HG02678 (cell line): Measurements from ENCODE around the gene CUEDC2.

Experiments
- ATAC-seq: cut with Tn5 transposase; IDR thresholded peaks from one replicate; pipeline ENCODE4 v1.9.1; 2021; ENCODE audit warnings: mild to moderate bottlenecking, moderate library complexity; ENCODE audit not compliant: unreplicated experiment

CUEDC2 gene

DNA sequence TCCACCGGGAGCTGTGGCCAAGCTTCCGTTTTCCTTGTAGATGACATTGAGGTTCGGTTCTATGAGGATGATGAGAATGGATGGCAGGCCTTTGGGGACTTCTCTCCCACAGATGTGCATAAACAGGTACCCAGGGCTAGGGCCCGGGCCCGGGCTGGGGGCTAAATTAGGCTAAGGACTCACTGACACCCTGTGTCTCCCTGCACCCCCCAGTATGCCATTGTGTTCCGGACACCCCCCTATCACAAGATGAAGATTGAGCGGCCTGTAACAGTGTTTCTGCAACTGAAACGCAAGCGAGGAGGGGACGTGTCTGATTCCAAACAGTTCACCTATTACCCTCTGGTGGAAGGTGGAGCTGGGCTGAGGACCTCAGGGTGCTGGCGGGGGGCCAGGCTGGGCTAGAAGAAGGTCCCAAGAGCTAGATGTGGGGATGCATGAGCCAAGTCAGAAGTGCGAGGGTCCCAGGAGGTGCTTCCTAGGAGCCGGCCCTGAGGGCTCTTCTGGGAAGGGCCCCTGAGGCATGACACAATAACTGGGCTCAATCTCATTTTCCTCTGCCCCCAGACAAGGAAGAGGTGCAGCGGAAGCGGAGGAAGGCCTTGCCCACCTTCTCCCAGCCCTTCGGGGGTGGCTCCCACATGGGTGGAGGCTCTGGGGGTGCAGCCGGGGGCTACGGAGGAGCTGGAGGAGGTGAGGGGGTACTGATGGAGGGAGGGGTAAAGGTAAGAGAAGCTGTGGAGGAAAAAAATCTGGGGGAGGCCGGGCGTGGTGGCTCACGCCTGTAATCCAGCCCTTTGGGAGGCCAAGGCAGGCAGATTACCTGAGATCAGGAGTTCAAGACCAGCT, 34.0 kb downstream of the CUEDC2 start:
- ATAC-seq = no peak

DNA sequence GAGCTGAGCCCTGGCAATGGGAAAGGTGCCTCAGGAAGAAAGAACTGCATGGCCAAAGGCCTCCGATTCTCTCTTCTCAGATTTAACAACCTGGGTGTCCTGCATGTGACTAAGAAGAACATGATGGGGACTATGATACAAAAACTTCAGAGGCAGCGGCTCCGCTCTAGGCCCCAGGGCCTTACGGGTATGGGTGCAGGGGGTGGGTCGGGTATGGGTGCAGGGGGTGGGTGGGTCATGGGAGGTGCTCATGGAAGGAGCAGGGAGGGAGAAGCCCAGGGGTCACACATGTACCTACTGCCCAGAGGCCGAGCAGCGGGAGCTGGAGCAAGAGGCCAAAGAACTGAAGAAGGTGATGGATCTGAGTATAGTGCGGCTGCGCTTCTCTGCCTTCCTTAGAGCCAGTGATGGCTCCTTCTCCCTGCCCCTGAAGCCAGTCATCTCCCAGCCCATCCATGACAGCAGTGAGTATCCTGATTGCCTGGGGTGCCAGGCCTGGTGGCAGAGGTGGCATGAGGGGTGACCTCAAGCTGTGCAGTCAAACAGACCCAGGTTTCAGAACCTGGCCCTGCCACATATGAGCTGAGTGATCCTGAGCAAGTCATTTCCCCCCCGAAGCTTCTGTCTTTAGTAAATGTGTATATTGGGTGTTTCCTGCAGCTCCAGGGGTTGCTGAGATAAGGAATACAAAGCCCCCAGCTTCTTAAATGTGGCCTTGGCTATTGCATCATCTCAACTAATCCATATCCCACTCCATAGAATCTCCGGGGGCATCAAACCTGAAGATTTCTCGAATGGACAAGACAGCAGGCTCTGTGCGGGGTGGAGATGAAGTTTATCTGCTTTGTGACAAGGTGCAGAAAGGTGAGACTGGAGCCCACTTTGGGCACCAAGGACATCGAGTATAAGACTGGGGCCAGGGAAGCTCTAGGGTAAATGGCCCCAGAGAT, 34.9 kb downstream of the CUEDC2 start:
- ATAC-seq = no peak

DNA sequence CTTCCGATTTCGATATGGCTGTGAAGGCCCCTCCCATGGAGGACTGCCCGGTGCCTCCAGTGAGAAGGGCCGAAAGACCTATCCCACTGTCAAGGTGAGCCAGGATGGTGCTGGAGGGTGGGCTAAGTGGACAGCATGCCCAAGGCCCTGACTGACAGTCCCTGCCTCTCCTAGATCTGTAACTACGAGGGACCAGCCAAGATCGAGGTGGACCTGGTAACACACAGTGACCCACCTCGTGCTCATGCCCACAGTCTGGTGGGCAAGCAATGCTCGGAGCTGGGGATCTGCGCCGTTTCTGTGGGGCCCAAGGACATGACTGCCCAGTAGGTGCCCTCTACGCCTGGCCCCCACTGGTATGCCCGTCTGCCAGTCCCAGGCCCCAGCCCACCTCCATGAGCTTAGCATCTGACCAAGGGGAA, 35.6 kb downstream of the CUEDC2 start:
- no peak for ATAC-seq

DNA sequence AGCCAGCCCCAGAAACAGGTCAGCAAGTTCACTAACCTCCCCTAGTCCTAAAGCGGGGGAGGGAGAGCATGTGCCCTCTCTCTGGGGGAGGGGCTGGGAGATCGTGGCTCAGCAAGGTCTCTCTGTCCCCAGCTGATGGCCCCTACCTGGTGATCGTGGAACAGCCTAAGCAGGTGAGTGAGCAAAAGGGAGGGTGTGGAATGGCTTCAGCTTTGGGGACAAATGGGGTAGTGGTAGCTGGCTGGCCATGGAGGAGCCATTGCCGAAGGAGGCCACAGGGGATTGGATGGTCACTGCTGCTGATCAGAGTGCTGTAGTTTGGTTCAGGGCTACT, 36.1 kb downstream of the CUEDC2 start:
- ATAC-seq = no peak

DNA sequence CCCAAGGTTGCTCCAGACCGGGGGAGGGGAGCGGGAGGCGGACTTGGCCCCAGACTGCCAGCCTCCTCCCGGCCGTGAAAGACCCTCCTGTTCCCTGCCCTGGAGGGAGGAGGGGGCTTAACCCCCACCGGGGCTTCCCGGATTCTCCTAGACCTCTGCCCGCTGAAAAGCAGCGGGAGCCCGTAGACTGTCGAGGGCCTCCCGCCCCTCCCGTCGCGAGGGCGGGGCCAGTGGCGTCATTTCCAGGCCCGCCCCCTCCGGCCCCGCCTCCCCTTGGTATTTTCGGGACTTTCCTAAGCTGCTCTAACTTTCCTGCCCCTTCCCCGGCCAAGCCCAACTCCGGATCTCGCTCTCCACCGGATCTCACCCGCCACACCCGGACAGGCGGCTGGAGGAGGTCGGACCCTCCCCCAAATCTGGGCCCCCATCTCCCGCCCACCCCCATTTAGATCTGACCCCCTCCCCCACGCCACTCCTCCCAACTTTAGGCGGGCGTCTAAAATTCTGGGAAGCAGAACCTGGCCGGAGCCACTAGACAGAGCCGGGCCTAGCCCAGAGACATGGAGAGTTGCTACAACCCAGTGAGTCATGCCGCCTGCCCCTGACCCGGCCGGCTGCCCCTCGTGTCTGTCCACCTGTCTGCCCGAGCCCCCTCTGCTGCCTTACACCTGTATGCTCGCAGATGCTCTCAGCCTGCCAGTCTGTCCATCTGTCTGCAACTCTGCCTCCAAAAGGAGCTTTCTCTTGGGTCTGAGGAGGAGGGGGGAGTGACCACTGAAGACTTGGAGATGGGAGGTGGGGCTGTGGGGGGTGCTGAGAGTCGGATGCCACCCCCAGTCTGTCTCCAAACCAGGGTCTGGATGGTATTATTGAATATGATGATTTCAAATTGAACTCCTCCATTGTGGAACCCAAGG, 36.7 kb downstream of the CUEDC2 start, which contains the start of gene NFKB2:
Gene NFKB2 (plus strand): TSS at position 306 of the 917 bp plus-strand sequence. CDS start 255 bp downstream, at position 561.
- ATAC-seq = peak; percentile 33

DNA sequence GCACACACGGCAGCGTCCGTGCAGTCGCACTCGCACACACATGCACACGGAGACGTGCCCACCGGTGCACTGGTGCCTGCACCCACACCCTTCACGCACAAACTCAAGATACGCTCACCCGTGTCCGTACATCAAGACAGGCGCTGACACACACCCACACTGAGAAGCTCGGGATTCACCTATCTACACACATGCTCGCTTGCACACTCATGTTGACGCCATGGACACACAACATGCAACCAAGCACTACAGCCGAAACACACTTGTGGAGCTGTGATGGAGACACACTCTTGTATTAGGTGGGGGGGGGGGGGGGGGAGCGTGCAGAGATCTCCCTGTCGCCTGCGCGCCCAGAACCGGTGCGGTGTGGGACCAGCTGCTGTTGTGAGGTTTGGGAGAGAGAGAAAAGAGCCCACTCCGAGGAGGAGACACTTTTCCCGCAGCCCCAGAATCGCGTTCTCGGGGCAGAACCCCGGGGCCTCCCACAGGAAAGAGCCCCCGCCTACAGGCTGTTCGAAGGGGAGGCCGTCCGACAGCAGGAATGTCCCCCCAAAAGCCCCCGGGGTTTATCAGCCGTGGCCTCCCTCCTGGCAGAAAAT, 37.5 kb downstream of the CUEDC2 start:
- ATAC-seq = peak; percentile 2

DNA sequence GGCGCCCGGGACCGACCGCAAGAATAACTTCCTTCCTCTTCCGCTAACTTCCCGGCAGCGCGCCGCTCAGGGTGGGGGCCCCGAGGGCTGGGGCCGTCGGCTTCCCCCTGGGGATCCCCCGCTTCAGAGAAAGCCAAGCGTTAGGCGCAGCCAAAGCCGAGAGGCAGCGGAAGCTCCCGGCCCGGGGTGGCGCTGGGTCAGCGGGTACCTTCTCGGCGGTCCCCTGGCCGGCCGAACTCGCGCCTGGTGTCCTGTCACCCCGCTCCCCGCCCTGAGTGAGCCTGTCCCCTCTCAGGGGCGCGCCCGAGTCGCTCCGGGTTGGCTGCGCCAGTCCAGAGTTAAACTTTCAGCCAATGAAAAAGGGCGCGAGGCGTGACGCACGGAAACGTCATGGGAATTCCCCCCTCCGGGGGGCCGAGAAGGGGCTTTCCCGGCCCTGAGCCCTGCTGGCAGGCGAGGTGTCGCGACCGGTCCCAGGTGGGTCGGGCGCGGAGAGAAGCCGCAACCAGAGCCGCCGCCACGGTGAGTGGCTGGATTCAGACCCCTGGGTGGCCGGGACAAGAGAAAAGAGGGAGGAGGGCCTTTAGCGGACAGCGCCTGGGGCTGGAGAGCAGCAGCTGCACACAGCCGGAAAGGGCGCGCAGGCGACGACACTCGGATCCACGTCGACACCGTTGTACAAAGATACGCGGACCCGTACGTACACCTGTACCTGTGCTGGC, 38.1 kb downstream of the CUEDC2 start:
- ATAC-seq = peak; percentile 82

DNA sequence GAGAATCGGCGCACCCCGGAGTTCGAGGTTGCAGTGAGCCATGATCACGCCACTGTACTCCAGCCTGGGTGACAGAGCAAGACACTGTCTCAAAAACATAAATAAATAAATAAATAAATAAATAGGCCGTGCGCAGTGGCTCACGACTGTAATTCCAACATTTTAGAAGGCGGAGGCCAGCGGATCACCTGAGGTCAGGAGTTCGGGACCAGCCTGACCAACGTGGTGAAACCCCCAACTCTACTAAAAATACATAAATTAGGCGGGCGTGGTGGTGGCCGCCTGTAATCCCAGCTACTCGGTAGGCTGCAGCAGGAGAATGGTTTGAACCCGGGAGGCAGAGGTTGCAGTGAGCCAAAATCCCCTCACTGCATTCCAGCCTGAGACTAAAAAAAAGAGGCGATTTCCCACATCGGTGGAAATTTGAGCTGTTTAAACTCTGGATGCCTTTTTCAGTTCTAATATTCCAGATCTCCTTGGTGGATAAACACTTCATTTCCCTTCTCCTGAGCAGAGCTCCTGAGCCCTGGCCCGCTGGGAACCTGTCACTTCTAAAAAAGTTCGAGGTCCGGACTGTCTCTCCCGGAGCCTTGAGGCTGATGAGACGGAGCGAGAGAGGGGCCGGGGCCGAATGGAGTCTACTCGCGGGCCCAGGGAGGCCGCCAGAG, 38.8 kb downstream of the CUEDC2 start:
- no peak for ATAC-seq

DNA sequence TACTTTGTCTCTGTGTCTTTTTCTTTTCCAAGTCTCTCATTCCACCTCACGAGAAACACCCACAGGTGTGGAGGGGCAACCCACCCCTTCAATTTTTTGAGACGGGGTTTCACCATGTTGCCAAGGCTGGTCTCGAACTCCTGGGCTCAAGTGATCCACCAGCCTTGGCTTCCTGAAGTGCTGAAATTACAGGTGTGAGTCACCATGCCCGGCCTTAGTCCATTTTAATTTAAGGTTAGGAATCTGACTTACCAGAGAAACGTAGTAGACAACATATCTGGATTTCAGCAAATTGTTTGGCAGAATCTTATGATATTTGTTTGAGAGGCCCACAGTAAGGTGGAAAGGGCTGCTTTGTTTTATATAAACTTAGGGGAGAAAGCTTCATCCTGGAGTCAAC, 40.1 kb downstream of the CUEDC2 start:
- no peak for ATAC-seq

DNA sequence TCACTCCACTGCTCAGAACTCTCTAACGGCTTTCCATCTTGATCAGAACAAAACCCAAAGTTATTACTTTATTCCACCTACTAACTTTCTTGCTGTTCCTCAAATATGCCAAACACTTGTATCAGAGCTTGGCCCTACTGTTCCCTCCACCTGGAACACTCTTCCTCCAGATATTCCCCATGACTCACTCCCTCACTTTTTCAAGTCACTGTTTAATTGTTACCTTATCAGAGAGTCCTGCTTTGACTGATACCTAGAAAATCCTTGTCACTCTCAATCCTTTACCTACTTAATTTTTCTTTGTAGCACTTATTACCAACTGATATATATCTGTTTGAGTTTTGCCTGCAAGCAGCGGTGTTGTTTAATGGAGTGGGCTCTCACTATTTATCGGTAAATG, 42.5 kb downstream of the CUEDC2 start:
- no peak for ATAC-seq

DNA sequence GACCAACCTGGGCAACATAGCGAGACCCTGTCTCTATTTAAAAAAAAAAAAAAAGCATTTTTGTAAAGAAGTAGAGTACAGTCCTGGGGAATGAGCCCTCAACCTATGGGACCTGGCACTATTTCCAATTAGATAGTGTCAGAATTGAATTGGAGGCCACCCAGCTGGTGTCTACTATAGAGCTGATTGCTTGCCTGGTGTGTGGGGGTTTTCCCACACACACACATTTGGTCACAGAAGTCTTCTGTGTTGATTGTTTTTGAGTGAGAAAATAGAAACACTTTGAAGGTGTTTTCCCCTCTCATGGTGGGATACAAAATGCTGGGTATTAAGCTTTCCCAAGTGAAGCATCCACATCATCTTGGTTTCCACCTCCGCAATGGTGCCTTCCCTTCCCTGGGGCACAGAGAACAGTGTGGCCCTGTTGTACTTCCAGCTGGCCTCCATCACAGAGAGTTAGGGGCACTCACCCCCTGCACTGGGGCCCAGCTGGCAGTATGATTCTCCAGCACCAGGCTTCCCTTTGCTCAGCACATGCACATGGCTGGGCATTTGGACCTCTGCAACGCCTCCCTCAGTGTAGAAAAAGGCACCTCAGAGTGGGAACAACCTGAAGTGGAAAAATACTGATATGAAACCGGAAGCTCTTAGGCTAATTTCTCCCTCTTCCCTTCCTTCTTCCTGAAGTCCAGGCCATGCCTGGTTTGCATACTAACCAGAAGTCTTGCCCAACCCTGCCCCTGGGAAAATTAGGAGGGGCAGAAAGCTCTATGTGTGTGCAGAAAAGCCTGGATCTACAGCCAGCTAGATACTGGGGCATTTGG, 47.6 kb downstream of the CUEDC2 start:
- ATAC-seq = no peak

DNA sequence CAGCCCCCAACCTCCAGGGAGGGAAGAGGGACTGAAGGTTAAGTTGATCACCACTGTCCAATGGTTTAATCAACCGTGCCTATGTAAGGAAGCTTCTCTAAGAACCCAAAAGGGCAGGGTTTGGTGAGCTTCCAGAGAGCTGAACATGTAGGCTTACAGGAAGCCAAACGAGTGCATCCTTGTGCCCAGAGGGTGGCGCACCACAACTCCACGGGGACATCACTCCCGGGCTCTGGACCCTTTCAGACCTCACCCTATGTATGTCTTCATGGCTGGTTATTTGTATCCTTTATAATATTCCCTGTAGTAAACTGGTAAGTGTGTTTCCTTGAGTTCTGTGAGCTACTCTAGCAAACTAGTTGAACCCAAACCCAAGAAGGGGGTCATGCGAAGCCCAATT, 48.3 kb downstream of the CUEDC2 start:
- no peak for ATAC-seq

DNA sequence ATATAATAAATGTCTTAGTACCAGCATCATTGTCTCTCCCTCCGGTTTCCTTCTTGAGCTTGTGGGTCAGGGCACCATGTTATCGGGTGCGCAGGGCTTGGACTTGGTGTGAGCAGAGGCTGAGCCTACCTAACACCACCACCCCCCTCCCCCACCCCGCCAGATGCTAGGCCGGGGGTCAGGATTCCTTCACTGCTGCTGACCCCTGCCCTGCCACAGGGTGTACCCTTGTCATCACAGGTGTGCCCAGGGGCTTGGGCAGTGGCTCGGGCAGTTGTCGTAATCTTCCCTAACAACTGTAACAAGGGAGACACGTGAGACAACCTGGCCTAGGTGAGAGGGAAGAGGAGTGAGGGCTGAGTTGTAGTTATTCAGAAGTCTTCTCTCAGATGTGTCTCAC, 49.5 kb downstream of the CUEDC2 start:
- ATAC-seq = no peak

DNA sequence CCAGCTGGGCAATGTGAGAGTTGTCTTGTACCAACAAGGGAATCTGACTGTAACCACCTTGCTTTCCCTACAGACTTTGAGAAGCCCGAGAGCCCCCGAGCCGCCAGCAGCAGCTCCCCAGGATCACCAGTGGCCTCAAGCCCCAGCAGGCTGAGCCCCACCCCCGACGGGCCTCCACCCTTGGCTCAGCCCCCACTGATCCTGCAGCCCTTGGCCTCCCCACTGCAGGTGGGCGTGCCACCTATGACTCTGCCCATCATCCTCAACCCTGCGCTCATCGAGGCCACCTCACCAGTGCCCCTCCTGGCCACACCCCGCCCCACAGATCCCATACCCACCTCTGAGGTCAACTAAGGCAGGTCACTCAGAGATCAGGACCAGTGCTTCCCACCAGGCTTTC, 50.4 kb downstream of the CUEDC2 start:
- no peak for ATAC-seq

DNA sequence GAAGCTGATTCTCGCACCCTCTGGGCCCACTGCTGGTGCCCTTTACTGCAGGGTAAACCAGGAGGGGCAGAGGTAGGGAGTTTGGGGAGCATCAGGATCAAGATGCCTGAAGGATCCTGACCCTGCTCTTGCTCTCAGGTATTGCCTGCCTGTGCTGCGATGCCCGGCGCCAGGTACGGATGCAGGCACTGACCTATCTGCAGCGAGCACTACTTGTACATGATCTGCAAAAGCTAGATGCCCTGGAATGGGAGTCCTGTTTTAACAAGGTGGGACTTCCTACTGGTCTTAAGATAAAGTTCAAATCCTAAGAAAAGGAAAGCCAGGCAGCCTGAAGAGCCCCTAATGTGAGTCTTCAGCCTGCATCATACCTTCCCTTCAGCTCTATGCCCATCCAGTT, 53.0 kb downstream of the CUEDC2 start:
- ATAC-seq = no peak

DNA sequence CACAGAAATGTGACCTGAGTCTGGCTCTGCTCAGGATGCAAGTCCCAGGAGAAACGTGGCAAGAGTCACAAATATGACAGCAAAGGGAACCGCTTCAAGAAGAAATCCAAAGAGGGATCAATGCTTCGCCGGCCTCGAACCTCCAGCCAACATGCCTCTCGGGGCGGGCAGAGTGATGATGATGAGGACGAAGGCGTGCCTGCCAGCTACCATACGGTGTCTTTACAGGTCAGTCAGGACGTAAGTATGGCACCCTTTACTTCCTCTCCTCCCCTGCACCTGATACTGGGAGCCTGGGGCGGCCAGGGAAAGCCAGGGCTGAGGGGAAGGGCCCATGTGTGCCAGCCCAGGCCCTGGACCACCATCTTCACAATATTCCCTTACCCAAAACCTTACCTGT, 55.5 kb downstream of the CUEDC2 start:
- no peak for ATAC-seq

DNA sequence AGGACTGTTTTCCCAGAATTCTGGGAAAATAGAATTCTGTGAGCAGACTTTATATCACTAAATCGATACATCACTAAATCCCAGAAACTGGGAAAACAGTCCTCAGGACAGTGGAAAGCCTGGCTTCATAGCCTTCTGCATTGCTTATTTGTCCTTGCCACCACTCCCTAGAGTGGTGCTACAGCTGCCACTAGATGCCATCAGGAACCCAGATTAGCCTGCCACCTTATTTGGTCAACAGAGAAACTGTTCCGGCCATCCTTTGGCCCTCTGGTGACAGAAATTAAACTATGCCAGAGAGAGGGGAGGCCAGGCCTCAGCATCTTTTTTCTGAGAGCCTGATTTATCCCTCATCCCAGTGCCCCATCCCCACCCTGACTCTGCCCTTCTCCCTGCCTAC, 56.5 kb downstream of the CUEDC2 start:
- ATAC-seq = no peak

DNA sequence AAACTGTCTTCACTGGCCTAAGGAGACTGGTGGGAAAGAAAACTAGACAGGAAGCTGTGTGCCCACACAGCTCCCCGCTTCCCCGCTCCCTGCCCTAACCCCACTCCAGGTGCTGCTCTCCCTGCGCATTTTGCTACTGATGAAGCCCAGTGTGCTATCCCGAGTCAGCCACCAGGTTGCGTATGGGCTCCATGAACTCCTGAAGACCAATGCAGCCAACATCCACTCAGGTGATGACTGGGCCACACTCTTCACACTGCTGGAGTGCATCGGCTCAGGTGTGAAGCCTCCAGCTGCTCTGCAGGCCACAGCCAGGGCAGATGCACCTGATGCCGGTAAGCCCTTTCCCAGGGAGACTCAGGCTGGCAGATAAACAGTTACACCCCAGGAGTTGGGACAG, 57.1 kb downstream of the CUEDC2 start:
- ATAC-seq = no peak
